DMS53 treated with DMSO at 0.1 percent for 48 hours (cell line): Measurements from ENCODE around the gene ARHGEF11.

Source experiments
- DNase-seq: peaks from one replicate; lab custom pipeline; 2025; ENCODE audit not compliant: unreplicated experiment; lab: John Stamatoyannopoulos, UW

ARHGEF11 gene

GRCh38 chr1:157001304-157001703 lies 44.2 kb downstream of the ARHGEF11 start:
- DNase-seq = no peak

GRCh38 chr1:157000686-157001085 lies 44.9 kb downstream of the ARHGEF11 start:
- DNase-seq = no peak

- no peak for DNase-seq
These were observed 45.8 kb downstream of the ARHGEF11 start for GRCh38 chr1:156999596-157000320.

- DNase-seq = no peak
These were observed 46.6 kb downstream of the ARHGEF11 start for GRCh38 chr1:156998840-156999500.

- no peak for DNase-seq
These were observed 47.2 kb downstream of the ARHGEF11 start for GRCh38 chr1:156998301-156998700.

GRCh38 chr1:156995412-156995811 lies 50.1 kb downstream of the ARHGEF11 start:
- no peak for DNase-seq

GRCh38 chr1:156994277-156994676 lies 51.3 kb downstream of the ARHGEF11 start:
- DNase-seq = no peak

GRCh38 chr1:156993426-156994147 lies 52.0 kb downstream of the ARHGEF11 start:
- DNase-seq = no peak

- DNase-seq = no peak
These were observed 53.3 kb downstream of the ARHGEF11 start for GRCh38 chr1:156992215-156992614.

GRCh38 chr1:156987715-156988114 lies 57.8 kb downstream of the ARHGEF11 start:
- DNase-seq = no peak

GRCh38 chr1:156980551-156980950 lies 65.0 kb downstream of the ARHGEF11 start:
- DNase-seq = no peak

GRCh38 chr1:156975084-156975483 lies 70.5 kb downstream of the ARHGEF11 start:
- no peak for DNase-seq

GRCh38 chr1:156973417-156973816 lies 72.1 kb downstream of the ARHGEF11 start:
- no peak for DNase-seq

GRCh38 chr1:156970017-156970416 lies 75.5 kb downstream of the ARHGEF11 start:
- no peak for DNase-seq

- no peak for DNase-seq
These were observed 76.0 kb downstream of the ARHGEF11 start for GRCh38 chr1:156969496-156969895.

- no peak for DNase-seq
These were observed 81.1 kb downstream of the ARHGEF11 start for GRCh38 chr1:156964441-156964840.

GRCh38 chr1:156963621-156964020 lies 81.9 kb downstream of the ARHGEF11 start:
- no peak for DNase-seq

GRCh38 chr1:156961709-156962108 lies 83.8 kb downstream of the ARHGEF11 start:
- no peak for DNase-seq

- no peak for DNase-seq
These were observed 85.6 kb downstream of the ARHGEF11 start for GRCh38 chr1:156959925-156960324.

- no peak for DNase-seq
These were observed 86.1 kb downstream of the ARHGEF11 start for GRCh38 chr1:156959414-156959813.

- no peak for DNase-seq
These were observed 87.3 kb downstream of the ARHGEF11 start for GRCh38 chr1:156958247-156958714.

- DNase-seq = no peak
These were observed 87.9 kb downstream of the ARHGEF11 start for GRCh38 chr1:156957634-156958033.
